Measurements from ENCODE around the gene SLC2A2.

The SLC2A2 gene

DNA sequence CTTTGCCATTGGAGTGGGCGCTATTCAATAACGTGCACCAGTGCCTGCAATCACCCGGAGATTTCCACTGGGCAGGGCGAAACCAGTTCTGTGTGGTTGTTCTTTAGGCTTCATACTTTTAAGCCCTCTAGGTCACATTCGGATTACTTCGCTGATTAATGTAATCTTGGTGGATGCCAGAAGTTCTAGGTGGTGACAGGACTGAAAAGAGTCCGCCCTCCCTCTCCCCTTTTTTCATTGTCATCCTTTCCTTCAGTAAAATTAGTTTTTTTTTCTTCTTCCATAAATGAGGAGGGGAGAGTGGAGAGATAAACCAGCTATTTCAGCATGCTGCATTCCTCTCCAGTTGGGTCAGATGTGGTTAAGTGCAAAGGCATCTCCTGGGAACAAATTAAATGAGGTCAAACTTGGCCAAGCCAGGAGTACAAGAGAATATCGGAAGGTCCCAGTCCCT lies 2.3 kb upstream of the SLC2A2 start:
- no peak for DNase-seq (ENCODE audit: low read depth in 2 of 2)

DNA sequence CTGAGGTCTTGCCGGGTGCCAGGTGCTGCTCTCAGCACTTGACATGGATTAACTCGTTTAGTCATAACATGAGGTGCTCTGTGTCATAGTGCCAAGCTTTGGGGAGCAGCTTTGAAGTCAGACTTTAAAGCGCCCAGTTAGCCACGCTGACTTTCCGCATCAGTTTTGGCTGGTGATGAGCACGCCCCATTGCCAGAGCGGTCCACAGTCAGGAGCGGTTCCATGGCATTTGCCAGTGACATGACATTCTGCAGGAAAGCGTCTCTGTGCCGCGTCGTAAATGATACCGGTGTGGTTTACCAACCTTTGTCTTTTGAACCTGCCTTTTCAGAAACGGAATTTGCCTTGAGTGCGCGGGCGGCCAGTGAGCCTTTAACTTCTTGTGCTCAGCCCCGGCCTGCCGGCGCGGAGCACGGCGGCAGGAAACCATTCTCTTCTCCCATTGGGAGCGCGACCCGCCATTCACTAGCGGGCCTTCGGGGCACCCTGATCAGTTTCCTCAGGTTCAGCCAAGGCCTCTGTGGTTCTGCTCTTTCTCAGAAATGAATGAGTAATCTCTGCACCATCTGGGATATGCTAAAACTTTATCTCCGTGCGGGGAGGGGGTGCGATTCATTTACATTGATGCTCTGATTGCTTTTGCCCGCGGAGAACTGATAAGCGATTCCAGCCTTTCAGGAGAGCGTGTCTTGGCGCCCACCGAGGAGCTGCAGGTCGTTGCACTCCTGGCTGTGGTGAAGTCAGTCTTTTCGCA lies 1.7 kb upstream of the SLC2A2 start:
- peak; percentile 35 to 54 for DNase-seq (ENCODE audit: low read depth in 2 of 2)

DNA sequence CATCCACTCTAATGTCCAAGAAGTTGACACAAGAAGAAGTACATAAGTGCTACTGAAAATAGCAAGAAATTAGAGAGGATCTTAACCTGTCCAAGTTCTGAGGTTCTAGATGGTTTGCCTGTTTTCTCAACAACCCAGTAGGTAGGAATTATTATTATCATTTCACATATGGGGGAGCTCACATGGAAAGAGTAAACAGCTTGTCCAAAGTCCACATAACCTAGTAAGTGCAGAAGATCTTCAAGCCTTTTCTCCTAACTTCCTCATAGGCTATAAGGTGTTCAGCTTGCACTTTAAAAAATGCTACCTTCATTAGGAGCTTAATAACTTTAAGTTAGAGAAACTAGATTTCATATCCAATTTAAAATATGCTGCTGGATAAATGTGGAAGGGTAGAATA lies 3.0 kb downstream of the SLC2A2 start:
- no peak for DNase-seq (ENCODE audit: low read depth in 2 of 2)

DNA sequence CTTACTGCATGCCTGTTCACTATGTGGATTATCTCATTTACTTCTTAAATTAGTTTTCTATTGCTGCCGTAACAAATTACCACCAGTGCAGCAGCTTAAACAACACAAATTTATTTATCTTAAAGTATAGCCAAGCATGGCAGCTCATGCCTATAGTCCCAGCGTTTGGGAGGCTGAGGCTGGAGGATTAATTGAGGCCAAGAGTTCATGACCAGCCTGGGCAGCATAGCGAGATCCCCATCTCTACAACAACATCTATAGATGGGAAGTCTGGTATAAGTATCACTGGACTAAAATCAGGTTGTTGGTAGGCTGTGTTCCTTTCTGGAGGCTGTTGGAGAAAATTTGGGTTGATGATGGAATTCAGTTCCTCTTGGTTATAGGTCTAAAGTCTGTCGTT lies 5.1 kb downstream of the SLC2A2 start:
- no peak for DNase-seq (ENCODE audit: low read depth in 2 of 2)

DNA sequence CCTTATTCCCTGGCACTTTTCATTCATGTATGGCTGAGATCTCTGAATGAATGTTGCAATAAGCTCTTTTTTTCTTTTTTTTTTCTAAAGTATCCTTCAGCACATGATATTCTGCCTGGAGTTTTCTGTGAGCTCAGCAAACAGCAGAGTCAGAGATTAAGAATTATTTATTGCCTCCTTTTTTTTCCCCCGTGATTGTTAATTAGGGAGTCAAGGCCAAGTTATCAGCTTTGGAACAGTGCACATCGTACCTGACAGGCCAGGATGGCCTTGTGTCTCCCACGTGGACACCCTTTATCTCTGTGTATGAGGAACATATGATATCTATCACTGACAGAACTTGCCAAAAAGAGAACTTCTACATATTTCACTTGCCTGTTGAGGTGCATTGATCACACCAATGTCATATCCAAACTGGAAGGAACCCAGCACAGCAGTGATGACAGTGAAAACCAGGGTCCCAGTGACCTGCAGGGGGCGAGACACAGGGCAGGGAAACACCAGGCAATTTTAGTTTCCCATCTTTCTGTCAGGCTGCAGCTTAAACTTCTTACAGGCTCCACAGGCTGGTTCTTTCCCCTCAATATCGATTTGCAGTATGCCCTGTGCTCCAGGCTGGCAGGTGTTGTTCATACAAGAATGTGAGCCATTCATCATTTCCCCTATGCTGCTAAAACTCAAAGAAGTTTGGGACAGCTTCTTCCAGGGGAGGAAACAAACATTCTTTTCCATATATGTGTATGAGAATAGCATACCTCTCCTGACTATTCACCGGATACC lies 8.2 kb downstream of the SLC2A2 start:
- DNase-seq (ENCODE audit: low read depth in 2 of 2): no peak

DNA sequence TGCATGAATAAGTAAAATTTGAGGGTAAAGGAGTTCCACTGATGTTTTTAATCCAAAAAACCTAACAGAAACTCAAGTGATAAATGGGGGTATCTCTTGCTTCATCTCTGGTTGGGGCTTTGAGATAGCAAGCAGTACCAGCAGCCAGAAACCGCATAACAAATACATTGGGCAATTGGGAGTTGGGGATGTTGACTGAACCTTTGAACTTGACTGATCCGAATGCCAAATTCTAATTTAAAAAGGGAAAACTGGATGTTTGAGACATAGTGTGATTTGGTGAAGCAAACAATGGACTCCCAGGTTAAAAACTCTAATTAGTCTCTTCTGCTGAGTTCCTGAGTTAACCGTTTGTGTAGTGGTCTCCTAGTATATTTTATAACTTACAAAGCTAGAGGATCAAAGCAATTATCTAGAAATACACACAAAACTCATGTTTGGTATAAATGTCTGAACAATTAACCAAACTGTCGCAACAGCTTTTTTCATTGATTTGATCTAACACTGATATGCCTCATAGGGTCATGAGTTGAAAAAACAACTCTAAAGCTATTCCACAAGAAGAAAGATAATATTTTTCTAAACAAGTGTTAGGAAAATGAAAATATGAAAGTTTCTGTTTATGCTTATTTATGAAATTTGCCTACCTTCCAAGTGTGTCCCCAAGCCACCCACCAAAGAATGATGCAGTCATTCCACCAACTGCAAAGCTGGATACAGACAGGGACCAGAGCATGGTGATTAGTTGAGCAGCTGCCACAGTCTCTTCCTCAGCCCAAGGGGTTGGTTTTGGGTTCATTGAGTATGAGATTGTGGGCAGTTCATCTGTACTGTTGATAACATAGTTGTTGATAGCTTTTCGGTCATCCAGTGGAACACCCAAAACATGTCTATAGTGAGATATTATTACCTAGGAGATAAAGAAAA lies 12.4 kb downstream of the SLC2A2 start:
- no peak for DNase-seq (ENCODE audit: low read depth in 2 of 2)

DNA sequence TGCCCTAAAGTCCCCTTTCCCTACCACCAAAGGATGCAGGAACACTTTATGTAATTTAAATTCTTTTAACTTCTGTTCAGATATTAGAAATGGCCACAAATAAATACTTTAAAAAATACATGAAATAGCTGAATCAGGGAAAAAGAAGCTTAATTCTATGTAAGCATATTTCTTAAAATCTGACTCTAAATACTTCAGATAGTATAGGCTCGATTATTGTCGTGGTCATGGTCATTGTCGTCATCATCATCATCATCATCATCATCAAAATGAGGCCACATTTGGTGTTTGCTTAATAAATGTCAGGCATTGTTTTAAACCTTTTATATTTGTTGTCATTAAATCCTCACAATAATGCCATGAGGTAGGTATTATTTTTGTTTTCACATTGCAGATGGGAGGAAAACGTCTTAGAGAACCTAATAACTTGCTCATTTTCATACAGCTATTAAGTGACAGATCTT lies 14.6 kb downstream of the SLC2A2 start:
- DNase-seq (ENCODE audit: low read depth in 2 of 2): no peak

DNA sequence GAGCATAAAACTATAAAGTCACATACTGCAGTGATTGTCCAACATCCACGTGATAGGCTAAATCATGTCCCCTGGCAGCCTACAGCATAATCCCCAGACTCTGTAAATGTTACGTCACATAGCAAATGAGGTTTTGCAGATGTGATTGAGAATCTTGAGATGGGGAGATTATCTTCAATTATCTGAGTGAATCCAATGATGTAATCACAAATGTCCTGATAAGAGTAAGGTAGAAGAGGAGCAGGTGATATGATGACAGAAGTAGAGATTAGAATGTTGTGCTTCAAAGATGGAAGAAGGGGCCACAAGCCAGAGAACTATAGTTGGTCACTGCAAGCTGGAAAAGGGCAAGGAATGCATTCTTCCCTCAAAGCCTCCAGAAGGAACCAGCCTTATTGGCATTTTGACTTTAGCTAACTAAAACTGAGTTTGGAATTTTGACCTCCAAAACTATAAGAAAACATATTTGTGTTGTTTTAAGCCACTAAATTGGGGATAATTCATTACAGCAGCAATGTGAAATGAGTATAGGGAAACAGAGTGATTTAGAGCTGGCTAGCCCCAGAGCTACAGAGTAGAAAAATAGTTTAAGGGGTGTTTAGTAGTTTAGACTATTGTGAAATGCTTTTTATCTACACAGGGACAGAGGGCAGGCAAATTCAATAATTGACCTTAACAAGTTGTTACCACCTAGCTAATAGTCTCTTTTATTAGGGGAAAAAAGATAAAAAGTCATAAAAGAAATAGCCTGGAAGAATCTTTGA lies 15.2 kb downstream of the SLC2A2 start:
- DNase-seq (ENCODE audit: low read depth in 2 of 2): no peak

DNA sequence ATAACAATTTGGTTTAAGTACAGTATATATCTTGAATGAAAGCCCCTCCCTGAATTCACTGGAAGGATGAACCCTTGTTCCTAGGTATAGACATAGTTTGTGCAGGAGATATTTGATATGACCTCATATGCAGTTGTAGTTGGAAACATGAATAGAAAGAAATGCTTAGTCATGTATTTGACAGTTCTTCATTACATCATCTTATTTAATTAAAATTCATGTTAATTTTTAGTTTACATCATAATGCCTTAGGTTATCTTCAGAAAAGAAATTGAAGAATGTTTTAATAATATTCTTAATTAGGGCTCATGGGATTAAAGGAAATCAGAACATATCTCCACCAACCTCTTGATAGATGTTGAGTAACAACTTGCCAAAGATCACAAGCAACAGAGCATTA lies 19.2 kb downstream of the SLC2A2 start:
- DNase-seq (ENCODE audit: low read depth in 2 of 2): no peak

DNA sequence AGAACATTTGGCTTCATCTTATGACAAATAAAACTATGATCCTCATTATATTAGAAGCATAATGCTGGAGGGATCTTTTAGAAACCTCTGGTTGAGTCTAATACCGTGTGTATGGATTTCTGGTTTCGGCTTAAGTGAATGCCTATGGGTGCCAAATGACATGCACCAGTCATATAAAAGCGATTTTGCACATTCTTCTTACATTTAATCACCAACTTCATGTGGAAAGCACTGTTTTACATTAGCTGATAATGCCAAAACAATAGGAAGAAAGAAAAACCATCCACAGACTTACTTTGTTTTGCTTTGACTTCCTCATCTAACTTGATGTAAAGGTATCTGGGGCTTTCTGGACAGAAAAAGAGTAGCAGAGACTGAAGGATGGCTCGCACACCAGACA lies 20.9 kb downstream of the SLC2A2 start:
- no peak for DNase-seq (ENCODE audit: low read depth in 2 of 2)

DNA sequence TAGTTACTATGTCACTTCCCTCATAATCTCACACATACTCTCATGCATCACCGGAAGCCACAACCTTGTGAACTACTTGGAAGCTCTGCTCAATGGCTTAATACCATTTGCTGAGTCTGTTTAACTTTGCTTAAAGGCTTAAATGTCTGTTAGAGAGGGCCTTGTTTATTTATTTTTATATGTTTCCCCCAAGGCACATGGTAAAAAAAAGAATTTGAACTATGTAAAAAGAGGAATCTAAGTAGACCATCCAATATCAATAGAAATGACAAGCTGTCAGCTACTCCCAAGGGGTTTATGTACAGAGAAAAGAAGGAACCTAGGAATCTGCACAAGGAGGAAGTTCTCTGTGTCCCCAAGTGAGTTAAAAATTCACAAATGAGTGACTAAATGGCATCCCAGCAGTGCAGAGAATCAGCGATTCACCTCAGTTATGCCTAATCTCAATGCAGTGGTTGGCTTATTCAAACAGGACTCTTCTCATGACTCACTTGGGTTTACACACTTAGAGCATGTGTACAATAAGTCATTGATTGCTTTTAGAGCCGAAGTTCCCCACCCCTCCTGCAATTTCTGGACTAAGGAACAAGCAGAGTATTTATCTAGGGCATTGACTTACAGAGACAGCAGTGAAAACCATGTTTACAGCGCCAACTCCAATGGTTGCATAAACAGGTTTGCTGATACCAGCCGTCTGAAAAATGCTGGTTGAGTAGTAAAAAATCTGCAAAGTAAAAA lies 24.4 kb downstream of the SLC2A2 start:
- no peak for DNase-seq (ENCODE audit: low read depth in 2 of 2)

DNA sequence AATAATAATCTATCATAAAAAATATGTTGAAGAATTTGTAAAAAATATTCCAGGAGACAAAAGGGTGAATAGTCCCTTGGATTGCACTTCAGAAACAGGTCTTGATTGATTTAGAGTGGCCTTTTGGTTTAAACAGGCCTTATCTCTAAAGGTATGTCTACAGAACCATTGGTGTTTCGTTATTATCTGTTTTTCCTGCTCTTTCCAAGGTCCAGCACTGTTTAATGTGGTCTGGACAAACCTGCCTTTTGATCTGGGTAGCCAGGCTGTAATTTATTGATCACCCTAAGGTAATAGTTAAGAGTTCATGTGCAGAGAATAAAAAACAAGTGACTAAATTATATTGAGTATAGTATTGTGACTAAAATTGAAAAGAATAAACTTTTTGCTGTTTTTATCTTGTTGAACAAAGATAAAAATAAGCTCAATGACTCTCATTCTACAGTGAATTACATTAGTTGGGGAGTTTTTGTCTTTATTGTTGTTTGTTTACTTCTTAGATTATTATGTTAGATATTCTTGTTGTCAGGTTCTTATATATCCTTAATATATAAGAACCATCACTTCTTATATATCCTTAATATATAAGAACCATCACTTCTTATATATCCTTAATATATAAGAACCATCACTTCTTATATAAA lies 25.1 kb downstream of the SLC2A2 start:
- DNase-seq (ENCODE audit: low read depth in 2 of 2): no peak

DNA sequence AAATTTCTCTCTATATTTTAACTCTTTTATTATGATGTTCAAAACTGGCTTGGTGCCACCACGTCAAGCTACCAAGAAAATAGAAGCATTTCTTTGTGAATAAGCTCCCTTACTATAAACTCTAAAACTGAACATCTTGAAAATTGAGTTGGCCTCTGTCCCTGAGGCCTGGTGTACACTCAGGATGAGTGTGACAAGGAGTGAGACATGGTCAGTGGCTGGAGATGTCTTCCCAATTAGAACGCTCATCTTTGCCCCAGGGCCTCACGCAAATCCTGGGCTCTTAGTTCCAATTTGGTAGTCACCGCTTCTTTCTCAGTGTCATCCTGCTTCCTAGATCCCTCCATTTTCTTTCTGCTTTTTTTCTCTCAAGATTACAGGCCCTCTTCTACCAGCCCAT lies 26.2 kb downstream of the SLC2A2 start:
- no peak for DNase-seq (ENCODE audit: low read depth in 2 of 2)

DNA sequence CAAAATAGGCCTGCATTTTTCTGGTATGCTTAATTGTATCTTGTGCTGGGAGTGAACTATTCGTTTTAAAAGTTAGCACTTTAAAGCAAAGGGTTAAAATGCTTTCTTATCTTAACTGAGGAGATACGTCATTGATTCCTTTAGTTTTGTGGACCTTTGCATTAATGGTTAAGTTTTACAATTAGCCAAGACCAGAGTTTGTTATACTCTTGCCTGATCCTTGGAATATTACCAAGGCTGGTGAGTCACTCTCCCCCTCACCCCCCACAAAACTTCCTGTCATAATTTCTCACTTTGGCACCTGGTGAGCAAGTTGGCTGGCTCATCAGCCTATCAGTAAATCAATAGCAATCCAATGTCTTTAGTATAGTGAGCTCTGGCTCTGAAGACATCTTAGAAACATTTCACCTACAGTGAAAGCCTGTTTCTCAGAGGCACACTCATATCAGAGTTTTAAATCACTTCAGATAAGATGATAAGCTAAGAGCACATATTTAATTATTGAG lies 26.7 kb downstream of the SLC2A2 start:
- DNase-seq (ENCODE audit: low read depth in 2 of 2): no peak

DNA sequence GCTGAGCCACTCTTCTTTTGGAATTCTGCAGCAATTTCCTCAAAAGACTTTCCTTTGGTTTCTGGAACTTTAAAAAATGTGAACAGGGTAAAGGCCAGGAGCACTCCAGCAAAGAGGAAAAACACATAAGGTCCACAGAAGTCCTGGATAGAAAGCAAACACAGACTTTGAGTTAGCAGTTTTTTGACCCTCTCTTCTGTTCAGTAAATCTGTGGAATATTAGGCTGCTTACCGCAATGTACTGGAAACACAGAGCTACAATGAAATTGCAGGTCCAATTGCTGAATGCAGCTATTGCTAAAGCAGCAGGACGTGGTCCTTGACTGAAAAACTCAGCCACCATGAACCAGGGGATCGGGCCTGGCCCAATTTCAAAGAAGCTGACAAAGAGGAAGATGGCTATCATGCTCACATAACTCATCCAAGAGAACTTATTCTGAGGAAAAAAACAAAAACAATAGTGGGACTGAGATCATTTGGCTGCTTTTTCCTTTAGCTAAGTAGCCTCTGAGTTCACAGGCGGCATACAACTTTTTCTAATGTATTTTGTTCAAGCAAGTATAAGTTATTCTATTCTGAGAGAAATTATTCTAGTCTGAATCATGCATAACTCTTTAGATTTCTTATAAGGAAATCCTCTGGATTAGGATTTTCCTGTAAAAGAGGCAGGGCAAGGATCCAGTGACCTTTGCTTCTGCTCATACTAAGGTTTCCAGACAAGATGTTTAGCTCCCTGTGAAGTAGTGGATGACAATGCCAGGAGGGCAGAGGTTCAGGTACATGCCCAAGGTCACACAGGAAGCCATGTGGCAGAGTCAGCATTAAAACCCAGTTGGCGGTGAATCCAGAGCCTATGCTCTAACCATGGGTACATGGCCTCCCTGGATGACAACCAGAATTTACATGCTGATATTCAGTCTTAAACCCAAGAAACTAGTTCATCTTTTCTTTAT lies 28.3 kb downstream of the SLC2A2 start:
- DNase-seq (ENCODE audit: low read depth in 2 of 2): no peak

DNA sequence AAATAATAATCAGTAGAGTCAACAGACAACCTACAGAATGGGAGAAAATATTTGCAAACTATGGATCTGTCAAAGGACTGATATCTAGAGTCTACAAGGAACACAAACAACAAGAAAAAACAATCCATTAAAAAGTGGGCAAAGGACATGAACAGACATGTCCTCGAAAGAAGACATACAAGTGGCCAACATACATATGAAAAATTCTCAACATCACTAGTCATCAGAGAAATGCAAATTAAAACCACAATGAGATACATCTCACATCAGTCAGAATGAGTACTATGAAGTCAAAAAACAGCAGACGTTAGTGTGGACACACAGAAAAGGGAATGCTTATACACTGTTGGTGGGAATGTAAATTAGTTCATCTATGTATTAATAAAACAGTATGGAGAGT lies 33.7 kb downstream of the SLC2A2 start:
- DNase-seq (ENCODE audit: low read depth in 2 of 2): no peak

DNA sequence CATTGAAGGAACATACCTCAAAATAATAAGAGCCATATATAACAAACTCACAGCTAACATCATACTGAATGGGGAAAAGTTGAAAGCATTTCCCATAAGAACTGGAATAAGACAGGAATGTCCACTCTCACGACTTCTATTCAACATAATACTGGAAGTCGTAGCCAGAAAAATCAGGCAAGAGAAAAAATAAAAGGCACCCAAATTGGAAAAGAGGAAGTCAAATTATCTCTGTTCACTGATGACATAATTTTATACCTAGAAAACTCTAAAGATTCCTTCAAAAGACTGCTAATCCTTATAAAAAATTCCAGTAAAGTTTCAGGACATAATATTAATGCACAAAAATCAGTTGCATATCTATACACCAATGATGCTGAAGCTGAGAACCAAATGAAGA lies 34.9 kb downstream of the SLC2A2 start:
- DNase-seq (ENCODE audit: low read depth in 2 of 2): no peak

DNA sequence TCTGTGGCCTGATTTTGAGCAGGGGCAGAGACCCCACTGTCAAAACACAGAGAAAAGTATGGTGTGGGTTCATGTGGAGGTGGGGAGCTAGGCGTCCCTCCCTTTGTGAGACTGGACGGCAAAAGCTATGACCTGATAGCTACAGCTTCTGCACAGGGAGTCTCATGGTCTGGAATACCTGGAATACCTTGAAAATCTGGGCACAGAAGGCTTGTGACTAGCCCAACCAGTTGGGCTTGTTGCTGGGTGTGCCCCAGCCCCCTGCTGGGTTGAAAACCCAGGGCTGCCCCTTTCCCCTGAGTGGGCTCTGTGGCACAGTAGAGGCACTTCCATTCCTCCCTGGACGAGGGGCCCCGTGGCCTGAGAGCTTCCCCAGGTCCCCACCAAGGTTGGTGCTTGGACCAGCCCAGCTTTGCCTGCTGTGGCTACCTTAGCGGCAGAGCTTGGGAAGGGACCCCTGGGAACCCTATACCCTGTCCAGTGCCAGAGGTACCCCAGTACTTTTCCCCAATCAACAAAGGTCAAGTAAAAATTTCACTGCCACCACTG lies 37.3 kb downstream of the SLC2A2 start:
- DNase-seq (ENCODE audit: low read depth in 2 of 2): no peak
